Measurements from ENCODE around the gene UBE2E3.

UBE2E3 gene

GRCh38 chr2:180978903-180979748 lies 1.3 kb upstream of the UBE2E3 start:
- DNase-seq (ENCODE audit: low read depth in 3 of 3), result no peak

- no peak for DNase-seq (ENCODE audit: low read depth in 3 of 3)
Measured at GRCh38 chr2:180979749-180980105, 678 bp upstream of the UBE2E3 start.

GRCh38 chr2:180980943-180981911 lies 822 bp downstream of the UBE2E3 start:
- no peak for DNase-seq (ENCODE audit: low read depth in 3 of 3)

- no peak for DNase-seq (ENCODE audit: low read depth in 3 of 3)
Measured at GRCh38 chr2:180983468-180984242, 3.2 kb downstream of the UBE2E3 start.

- DNase-seq (ENCODE audit: low read depth in 3 of 3), result no peak
Measured at GRCh38 chr2:180985771-180986395, 5.5 kb downstream of the UBE2E3 start.

GRCh38 chr2:180987146-180987545 lies 6.7 kb downstream of the UBE2E3 start:
- DNase-seq (ENCODE audit: low read depth in 3 of 3), result no peak

GRCh38 chr2:180990337-180990736 lies 9.9 kb downstream of the UBE2E3 start:
- no peak for DNase-seq (ENCODE audit: low read depth in 3 of 3)

GRCh38 chr2:180990794-180991193 lies 10.4 kb downstream of the UBE2E3 start:
- no peak for DNase-seq (ENCODE audit: low read depth in 3 of 3)

GRCh38 chr2:180991361-180991760 lies 11.0 kb downstream of the UBE2E3 start:
- DNase-seq (ENCODE audit: low read depth in 3 of 3), result no peak

GRCh38 chr2:180991820-180992219 lies 11.4 kb downstream of the UBE2E3 start:
- DNase-seq (ENCODE audit: low read depth in 3 of 3), result no peak

GRCh38 chr2:180992994-180993393 lies 12.6 kb downstream of the UBE2E3 start:
- no peak for DNase-seq (ENCODE audit: low read depth in 3 of 3)

- DNase-seq (ENCODE audit: low read depth in 3 of 3), result no peak
Measured at GRCh38 chr2:180999274-180999964, 19.0 kb downstream of the UBE2E3 start.

GRCh38 chr2:181004647-181005325 lies 24.4 kb downstream of the UBE2E3 start:
- no peak for DNase-seq (ENCODE audit: low read depth in 3 of 3)

GRCh38 chr2:181005326-181005655 lies 24.9 kb downstream of the UBE2E3 start:
- DNase-seq (ENCODE audit: low read depth in 3 of 3), result no peak

GRCh38 chr2:181005809-181006208 lies 25.4 kb downstream of the UBE2E3 start:
- no peak for DNase-seq (ENCODE audit: low read depth in 3 of 3)

- no peak for DNase-seq (ENCODE audit: low read depth in 3 of 3)
Measured at GRCh38 chr2:181007086-181007837, 26.9 kb downstream of the UBE2E3 start.

- no peak for DNase-seq (ENCODE audit: low read depth in 3 of 3)
Measured at GRCh38 chr2:181008407-181008806, 28.0 kb downstream of the UBE2E3 start.

- no peak for DNase-seq (ENCODE audit: low read depth in 3 of 3)
Measured at GRCh38 chr2:181021199-181021789, 40.9 kb downstream of the UBE2E3 start.

- no peak for DNase-seq (ENCODE audit: low read depth in 3 of 3)
Measured at GRCh38 chr2:181022652-181023051, 42.2 kb downstream of the UBE2E3 start.

Measured in stimulated activated CD4-positive, alpha-beta T cell treated with anti-CD3 and anti-CD28 coated beads, TNF-alpha, amount 100 ng/mL, for 48 hours (primary cell).